H9 (cell line): ENCODE results near the gene ZNF613. TPM values are rescaled to one million over a fixed set of nuclear protein-coding genes. Genes with fewer than 3 reads are reported as not detected.

Source experiments
- DNase-seq: peaks from one replicate; pipeline ENCODE4 v3.0.0-alpha.2; 2017
- H2AFZ ChIP-seq: one replicate; pipeline ENCODE4 v1.6.1; 2013; ENCODE audit warnings: mild to moderate bottlenecking, low read length, control low read depth, moderate library complexity
- H2AK5ac ChIP-seq: 2 replicates; pipeline ENCODE4 v1.6.1; 2013; ENCODE audit warnings: low read length, control low read depth, mixed read lengths; ENCODE audit not compliant: insufficient read length
- H2BK120ac ChIP-seq: one replicate; pipeline ENCODE4 v1.6.1; 2013; ENCODE audit warnings: low read depth, mild to moderate bottlenecking, low read length, control low read depth, inconsistent platforms; ENCODE audit not compliant: poor library complexity, severe bottlenecking
- H2BK12ac ChIP-seq: 2 replicates; pipeline ENCODE4 v1.6.1; 2013; ENCODE audit warnings: low read length, control low read depth, mixed read lengths, low read depth; ENCODE audit not compliant: insufficient read length
- H2BK15ac ChIP-seq: 2 replicates; pipeline ENCODE4 v1.6.1; 2013; ENCODE audit warnings: low read depth, low read length, control low read depth
- H2BK20ac ChIP-seq: one replicate; pipeline ENCODE4 v1.6.1; 2013; ENCODE audit warnings: low read depth, mild to moderate bottlenecking, low read length, control low read depth, inconsistent platforms; ENCODE audit not compliant: poor library complexity, severe bottlenecking
- H2BK5ac ChIP-seq: 2 replicates; pipeline ENCODE4 v1.6.1; 2013; ENCODE audit warnings: low read length, control low read depth, mixed read lengths; ENCODE audit not compliant: insufficient read length
- H3K14ac ChIP-seq: 2 replicates; pipeline ENCODE4 v1.6.1; 2013; ENCODE audit warnings: low read length, control low read depth; ENCODE audit not compliant: insufficient read depth
- H3K18ac ChIP-seq: 2 replicates; pipeline ENCODE4 v1.6.1; 2013; ENCODE audit warnings: low read depth, mild to moderate bottlenecking, mixed read lengths, low read length, control low read depth; ENCODE audit not compliant: insufficient read length
- H3K23ac ChIP-seq: 2 replicates; pipeline ENCODE4 v1.6.1; 2013; ENCODE audit warnings: low read length, control low read depth, mixed read lengths, low read depth; ENCODE audit not compliant: insufficient read length
- H3K23me2 ChIP-seq: 2 replicates; pipeline ENCODE4 v1.6.1; 2013; ENCODE audit warnings: low read depth, mild to moderate bottlenecking, mixed read lengths, low read length, control low read depth; ENCODE audit not compliant: insufficient read length, poor library complexity, severe bottlenecking
- H3K27ac ChIP-seq: 2 replicates; pipeline ENCODE4 v1.5.1; 2013; ENCODE audit warnings: low read length, control low read depth, mixed read lengths, low read depth; ENCODE audit not compliant: insufficient read length
- H3K27me3 ChIP-seq: 2 replicates; pipeline ENCODE4 v1.6.1; 2013; ENCODE audit warnings: low read length, control low read depth, inconsistent platforms; ENCODE audit not compliant: insufficient read depth
- H3K4ac ChIP-seq: 2 replicates; pipeline ENCODE4 v1.6.1; 2013; ENCODE audit warnings: low read depth, mild to moderate bottlenecking, control low read depth, inconsistent platforms, low read length, moderate library complexity
- H3K4me1 ChIP-seq: 2 replicates; pipeline ENCODE4 v1.6.1; 2013; ENCODE audit warnings: low read length, control low read depth, inconsistent platforms; ENCODE audit not compliant: insufficient read depth
- H3K4me2 ChIP-seq: 2 replicates; pipeline ENCODE4 v1.6.1; 2013; ENCODE audit warnings: low read length, control low read depth, mixed read lengths; ENCODE audit not compliant: insufficient read length, insufficient read depth
- H3K56ac ChIP-seq: 2 replicates; pipeline ENCODE4 v1.6.1; 2013; ENCODE audit warnings: low read depth, mild to moderate bottlenecking, mixed read lengths, low read length, control low read depth; ENCODE audit not compliant: insufficient read length
- H3K79me1 ChIP-seq: 2 replicates; pipeline ENCODE4 v1.6.1; 2013; ENCODE audit warnings: low read depth, mild to moderate bottlenecking, moderate library complexity, low read length, control low read depth, inconsistent platforms; ENCODE audit not compliant: insufficient read depth, poor library complexity, severe bottlenecking
- H3K79me2 ChIP-seq: 2 replicates; pipeline ENCODE4 v1.6.1; 2013; ENCODE audit warnings: low read length, control low read depth, inconsistent platforms; ENCODE audit not compliant: insufficient read depth
- H3K9ac ChIP-seq: 2 replicates; pipeline ENCODE4 v1.6.1; 2013; ENCODE audit warnings: low read length, control low read depth, mixed read lengths; ENCODE audit not compliant: insufficient read length; ENCODE audit errors: extremely low read depth
- H3K9me3 ChIP-seq: one replicate; pipeline ENCODE4 v1.6.1; 2013; ENCODE audit warnings: low read depth, low read length, inconsistent platforms; ENCODE audit not compliant: control insufficient read depth
- H3T11ph ChIP-seq: one replicate; pipeline ENCODE4 v1.6.1; 2013; ENCODE audit warnings: mild to moderate bottlenecking, low read length, control low read depth, inconsistent platforms
- H4K20me1 ChIP-seq: one replicate; pipeline ENCODE4 v1.6.1; 2013; ENCODE audit not compliant: control insufficient read depth, insufficient read length, insufficient read depth
- H4K5ac ChIP-seq: 2 replicates; pipeline ENCODE4 v1.6.1; 2013; ENCODE audit warnings: low read depth, mild to moderate bottlenecking, mixed read lengths, low read length, control low read depth; ENCODE audit not compliant: insufficient read length
- H4K8ac ChIP-seq: replicated peaks from 2 replicates; pipeline ENCODE4 v1.6.1; 2013; ENCODE audit warnings: low read length, control low read depth, mixed read lengths, low read depth; ENCODE audit not compliant: insufficient read length
- H4K91ac ChIP-seq: 2 replicates; pipeline ENCODE4 v1.6.1; 2013; ENCODE audit warnings: low read depth, mild to moderate bottlenecking, moderate library complexity, mixed read lengths, low read length, control low read depth; ENCODE audit not compliant: insufficient read length
- H3K27ac Mint-ChIP-seq, 3 experiments: 2 replicates in 2 of 3; 3 replicates in 1 of 3; pipeline ENCODE4 v1.8.0; 2020 to 2021; ENCODE audit warnings: mixed read lengths in 3 of 3, mild to moderate bottlenecking in 1 of 3, moderate library complexity in 1 of 3
- H3K27me3 Mint-ChIP-seq: 2 replicates; pipeline ENCODE4 v1.8.0; 2021; ENCODE audit warnings: low read depth, mild to moderate bottlenecking, moderate library complexity, mixed read lengths
- H3K36me3 Mint-ChIP-seq, 3 experiments: 2 replicates in 2 of 3; 3 replicates in 1 of 3; pipeline ENCODE4 v1.8.0; 2020 to 2021; ENCODE audit warnings: low read depth in 3 of 3, mixed read lengths in 3 of 3; ENCODE audit not compliant: insufficient read depth in 1 of 3
- H3K4me1 Mint-ChIP-seq, 2 experiments: 2 replicates each; pipeline ENCODE4 v1.8.0; 2020; ENCODE audit warnings: mixed read lengths in 2 of 2
- H3K4me3 Mint-ChIP-seq, 2 experiments: 2 replicates in 1 of 2; 3 replicates in 1 of 2; pipeline ENCODE4 v1.8.0; 2020 to 2021; ENCODE audit warnings: mild to moderate bottlenecking in 2 of 2, mixed read lengths in 2 of 2, moderate library complexity in 1 of 2
- H3K9me3 Mint-ChIP-seq, 2 experiments: 2 replicates in 1 of 2; 3 replicates in 1 of 2; pipeline ENCODE4 v1.8.0; 2020; ENCODE audit warnings: mild to moderate bottlenecking in 2 of 2, mixed read lengths in 2 of 2, moderate library complexity in 1 of 2
- WGBS: extraction: QIAGEN DNeasy Blood & Tissue Kit; methylation state at CpG from one replicate; pipeline ENCODE4 v1.1.7; 2013; ENCODE audit warnings: missing lambda C conversion rate, low lambda C conversion rate, mixed read lengths; ENCODE audit not compliant: insufficient read length; ENCODE audit errors: extremely low coverage; 5-methylcytosine and 5-hydroxymethylcytosine counted together
- total RNA-seq: library from RNA; stranded (reverse); gene quantifications from 2 replicates; pipeline ENCODE4 v1.2.1, GENCODE V29; 2021
- TF ChIP-seq, protein P1 (sequence below): fragments of 200-600 bp; sonication (generic); conservative IDR thresholded peaks from 3 replicates; pipeline ENCODE4 v1.8.0; 2021; ENCODE audit warnings: antibody characterized with exemption, mild to moderate bottlenecking

ZNF613 gene
- total RNA-seq, 1 experiment from 2014 or later, result 20.6 TPM

DNA sequence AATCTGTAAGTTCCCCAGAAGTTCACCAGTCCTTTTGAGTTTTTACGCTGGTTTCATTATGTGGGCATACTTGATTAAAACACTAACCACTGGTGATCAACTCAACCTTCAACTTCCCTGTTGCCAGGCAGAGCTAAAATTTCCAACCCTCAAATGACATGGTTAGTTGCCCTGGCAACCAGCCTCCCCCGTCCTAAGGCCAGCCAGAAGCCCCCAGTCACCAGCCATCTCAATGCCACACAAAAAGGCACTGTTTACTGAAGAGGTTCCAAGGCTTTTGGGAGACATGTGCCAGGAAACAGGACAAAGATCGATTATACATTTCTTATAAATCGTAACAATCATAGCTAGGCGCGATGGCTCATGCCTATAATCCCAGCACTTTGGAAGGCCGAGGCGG is 24.1 kb upstream of the ZNF613 start:
- H3K4me1 Mint-ChIP-seq, result peaks cover 42 to 44% of the 10 kb centered on the region in 2 experiments
- WGBS, result no CpG with 5 or more reads among the region's 8 CpGs

More for the DNA sequence above, 24.1 kb upstream of the ZNF613 start:
- no peak overlapping the region for H3K4ac ChIP-seq
- H2BK15ac ChIP-seq, result no peak overlapping the region
- no peak overlapping the region for H2BK120ac ChIP-seq
- peaks cover 3% of the 10 kb centered on the region for H4K20me1 ChIP-seq
- peak overlapping the region; percentile 97 for H3K4me2 ChIP-seq
- DNase-seq, result no peak
- peaks cover 43% of the 10 kb centered on the region for H3K9me3 ChIP-seq
- H2BK5ac ChIP-seq, result no peak overlapping the region
- H2BK20ac ChIP-seq, result no peak overlapping the region
- no peak overlapping the region for H4K5ac ChIP-seq
- TF ChIP-seq, protein P1, sequence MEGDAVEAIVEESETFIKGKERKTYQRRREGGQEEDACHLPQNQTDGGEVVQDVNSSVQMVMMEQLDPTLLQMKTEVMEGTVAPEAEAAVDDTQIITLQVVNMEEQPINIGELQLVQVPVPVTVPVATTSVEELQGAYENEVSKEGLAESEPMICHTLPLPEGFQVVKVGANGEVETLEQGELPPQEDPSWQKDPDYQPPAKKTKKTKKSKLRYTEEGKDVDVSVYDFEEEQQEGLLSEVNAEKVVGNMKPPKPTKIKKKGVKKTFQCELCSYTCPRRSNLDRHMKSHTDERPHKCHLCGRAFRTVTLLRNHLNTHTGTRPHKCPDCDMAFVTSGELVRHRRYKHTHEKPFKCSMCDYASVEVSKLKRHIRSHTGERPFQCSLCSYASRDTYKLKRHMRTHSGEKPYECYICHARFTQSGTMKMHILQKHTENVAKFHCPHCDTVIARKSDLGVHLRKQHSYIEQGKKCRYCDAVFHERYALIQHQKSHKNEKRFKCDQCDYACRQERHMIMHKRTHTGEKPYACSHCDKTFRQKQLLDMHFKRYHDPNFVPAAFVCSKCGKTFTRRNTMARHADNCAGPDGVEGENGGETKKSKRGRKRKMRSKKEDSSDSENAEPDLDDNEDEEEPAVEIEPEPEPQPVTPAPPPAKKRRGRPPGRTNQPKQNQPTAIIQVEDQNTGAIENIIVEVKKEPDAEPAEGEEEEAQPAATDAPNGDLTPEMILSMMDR, result no peak
- H3K27me3 Mint-ChIP-seq, result no peaks in the 10 kb centered on the region
- no peak overlapping the region for H3K18ac ChIP-seq
- H3K4me3 Mint-ChIP-seq, result peak overlapping the region; percentile 98 to 99
- peaks cover 23% of the 10 kb centered on the region for H3K23me2 ChIP-seq
- H3K27me3 ChIP-seq, result no peaks in the 10 kb centered on the region
- H4K91ac ChIP-seq, result no peak overlapping the region
- peak overlapping the region; percentile 44 to 60 (median 56); a peak in 4 of 7 replicates for H3K27ac Mint-ChIP-seq
- H4K8ac ChIP-seq, result no peak overlapping the region
- H3K36me3 Mint-ChIP-seq, result peaks cover 67 to 80% (median 70%) of the 10 kb centered on the region in 3 experiments
- peaks cover 52% of the 10 kb centered on the region for H3K79me2 ChIP-seq
- H2BK12ac ChIP-seq, result no peak overlapping the region
- no peak overlapping the region for H3K23ac ChIP-seq
- H2AFZ ChIP-seq, result no peak overlapping the region
- peaks cover 8% of the 10 kb centered on the region; the same call in 1 of the 2 replicates for H3K4me1 ChIP-seq
- peak overlapping the region; percentile 55 for H3K9ac ChIP-seq
- H3K9me3 Mint-ChIP-seq, result peaks cover 42 to 90% of the 10 kb centered on the region in 2 experiments
- H3K79me1 ChIP-seq, result peaks cover 8% of the 10 kb centered on the region
- peak overlapping the region; percentile 29; the same call in 1 of the 2 replicates for H3K14ac ChIP-seq
- H3T11ph ChIP-seq, result no peak overlapping the region
- no peak overlapping the region for H3K56ac ChIP-seq
- H3K27ac ChIP-seq, result no peak overlapping the region
- no peak overlapping the region for H2AK5ac ChIP-seq
